MCF 10A (cell line): ENCODE results near the gene BEST3. TPM values are rescaled to one million over a fixed set of nuclear protein-coding genes. Genes with fewer than 3 reads are reported as not detected.

Experiments used
- BruUV-seq: library from RNA; stranded (reverse); fragments of 400-500 nt; replicated peaks from 2 replicates; lab custom pipeline; 2021; lab: Mats Ljungman, UMichigan
- CTCF ChIA-PET: fragments of 300-600 bp; sonication (Branson Sonifier 250); formaldehyde crosslinking; extraction: SDS; loops from one replicate; lab custom pipeline; 2021; ENCODE audit warnings: antibody characterized with exemption, inconsistent platforms; lab: Yijun Ruan, JAX
- POLR2A ChIA-PET: fragments of 300-600, 350-650 bp; sonication (Branson Sonifier 250); formaldehyde crosslinking; extraction: SDS; loops from one replicate; lab custom pipeline; 2020; ENCODE audit warnings: antibody characterized with exemption, inconsistent platforms; lab: Yijun Ruan, JAX
- DNase-seq: peaks from one replicate; pipeline ENCODE4 v3.0.0-alpha.2; 2018; ENCODE audit not compliant: unreplicated experiment
- H3K27ac Mint-ChIP-seq: one replicate; pipeline ENCODE4 v1.8.0; 2022; ENCODE audit warnings: mild to moderate bottlenecking, low read depth, mixed read lengths; ENCODE audit not compliant: unreplicated experiment
- H3K27me3 Mint-ChIP-seq: one replicate; pipeline ENCODE4 v1.8.0; 2022; ENCODE audit warnings: mixed read lengths; ENCODE audit not compliant: insufficient read depth, unreplicated experiment
- H3K36me3 Mint-ChIP-seq: one replicate; pipeline ENCODE4 v1.8.0; 2022; ENCODE audit warnings: mild to moderate bottlenecking, moderate library complexity, mixed read lengths; ENCODE audit not compliant: insufficient read depth, unreplicated experiment
- H3K4me1 Mint-ChIP-seq: one replicate; pipeline ENCODE4 v1.8.0; 2022; ENCODE audit warnings: mixed read lengths; ENCODE audit not compliant: insufficient read depth, unreplicated experiment
- H3K4me3 Mint-ChIP-seq: one replicate; pipeline ENCODE4 v1.8.0; 2022; ENCODE audit warnings: mild to moderate bottlenecking, moderate library complexity, mixed read lengths; ENCODE audit not compliant: unreplicated experiment
- H3K9me3 Mint-ChIP-seq: one replicate; pipeline ENCODE4 v1.8.0; 2022; ENCODE audit warnings: mixed read lengths; ENCODE audit not compliant: unreplicated experiment
- CTCF ChIP-seq: fragments of 200-600 bp; IDR thresholded peaks from one replicate; pipeline ENCODE4 v1.8.0; 2022; ENCODE audit warnings: antibody characterized with exemption, mild to moderate bottlenecking; ENCODE audit not compliant: unreplicated experiment
- intact Hi-C: fragments of 100-400 bp; cut with micrococcal nuclease; formaldehyde crosslinking; loops from 2 replicates; pipeline ENCODE4 v1.14.1; 2022
- total RNA-seq: library from RNA; stranded (reverse); gene quantifications from 2 replicates; pipeline ENCODE4 v1.2.3, GENCODE V29; 2022

Gene BEST3
- total RNA-seq, 1 experiment from 2014 or later: 0.56 TPM

- CTCF ChIA-PET: no interaction called here
- Mint-ChIP-seq H3K27me3 (no peaks in the 10 kb centered on the region), H3K27ac (no peak overlapping the region), H3K4me1 (no peaks in the 10 kb centered on the region), H3K36me3 (no peaks in the 10 kb centered on the region), H3K4me3 (no peak overlapping the region), H3K9me3 (no peaks in the 10 kb centered on the region)
- no peak for DNase-seq
- POLR2A ChIA-PET: no interaction called here
- intact Hi-C loops: no loop called here
- no TSS peak for BruUV-seq
- TF ChIP-seq CTCF: no peak
Measured at GRCh38 chr12:69708649-69709048, 9.5 kb upstream of the BEST3 start.

GRCh38 chr12:69704357-69704756 is 5.3 kb upstream of the BEST3 start:
- DNase-seq: no peak
- BruUV-seq: no TSS peak
- no peaks in the 10 kb centered on the region for H3K9me3 Mint-ChIP-seq
- H3K36me3 Mint-ChIP-seq: no peaks in the 10 kb centered on the region
- H3K27me3 Mint-ChIP-seq: no peaks in the 10 kb centered on the region
- POLR2A ChIA-PET: interaction anchor here (1.1 kb wide), 1 partner anchor 131 kb away, joined by 4 read pairs; no protein-coding TSS in a partner anchor
- intact Hi-C loops: no loop called here
- H3K27ac Mint-ChIP-seq: no peak overlapping the region
- H3K4me3 Mint-ChIP-seq: no peak overlapping the region
- no peaks in the 10 kb centered on the region for H3K4me1 Mint-ChIP-seq
- no peak for TF ChIP-seq CTCF
- CTCF ChIA-PET: interaction anchor here (1.6 kb wide), 1 partner anchor 12 kb away, joined by 5 read pairs; no protein-coding TSS in a partner anchor

GRCh38 chr12:69703146-69703642 is 4.1 kb upstream of the BEST3 start:
- no peak for DNase-seq
- H3K9me3 Mint-ChIP-seq: no peaks in the 10 kb centered on the region
- H3K4me1 Mint-ChIP-seq: no peaks in the 10 kb centered on the region
- intact Hi-C loops: no loop called here
- no peak overlapping the region for H3K4me3 Mint-ChIP-seq
- H3K27me3 Mint-ChIP-seq: no peaks in the 10 kb centered on the region
- no peak for TF ChIP-seq CTCF
- CTCF ChIA-PET: interaction anchor here (0.6 kb wide), 1 partner anchor 652 kb away, joined by 4 read pairs; no protein-coding TSS in a partner anchor
- POLR2A ChIA-PET: no interaction called here
- no peak overlapping the region for H3K27ac Mint-ChIP-seq
- no peaks in the 10 kb centered on the region for H3K36me3 Mint-ChIP-seq
- BruUV-seq: no TSS peak

- BruUV-seq: no TSS peak
- ChIA-PET CTCF (no interaction called here), POLR2A (interaction anchor here (0.9 kb wide), 1 partner anchor 12 kb away, joined by 4 read pairs; no protein-coding TSS in a partner anchor)
- Mint-ChIP-seq H3K9me3 (no peaks in the 10 kb centered on the region), H3K4me1 (no peaks in the 10 kb centered on the region), H3K27me3 (no peaks in the 10 kb centered on the region), H3K4me3 (no peak overlapping the region), H3K36me3 (no peaks in the 10 kb centered on the region), H3K27ac (no peak overlapping the region)
- no peak for TF ChIP-seq CTCF
- intact Hi-C loops: no loop called here
- no peak for DNase-seq
Measured at GRCh38 chr12:69701826-69702225, 2.7 kb upstream of the BEST3 start.
